Sigmoid colon (tissue), 4 donors: ENCODE measurements around the gene YIPF1.

Experiments used
- CTCF ChIP-seq, 4 experiments: fragments of 450-650 bp in 3 of 4; fragments of 200-600 bp in 1 of 4; IDR thresholded peaks; one replicate each; pipeline ENCODE4 v1.5.1; 2016 to 2019; ENCODE audit warnings: antibody characterized with exemption in 4 of 4, mild to moderate bottlenecking in 3 of 4, moderate library complexity in 2 of 4
- EP300 ChIP-seq, 4 donors: sonication (generic); formaldehyde crosslinking; IDR thresholded peaks; one replicate each; pipeline ENCODE4 v1.6.1; 2017; ENCODE audit warnings: antibody characterized with exemption in 4 of 4
- POLR2A ChIP-seq, 2 donors: fragments of 450-650 bp; IDR thresholded peaks; one replicate each; pipeline ENCODE4 v1.6.1; 2016; ENCODE audit warnings: antibody characterized with exemption in 2 of 2, mild to moderate bottlenecking in 2 of 2, moderate library complexity in 2 of 2
- POLR2AphosphoS5 ChIP-seq, 4 donors: sonication (generic); formaldehyde crosslinking; IDR thresholded peaks; one replicate each; pipeline ENCODE4 v1.6.1; 2017; ENCODE audit warnings: antibody characterized with exemption in 4 of 4

GRCh38 chr1:53896635-53897229 is 7.1 kb upstream of the YIPF1 start:
- TF ChIP-seq CTCF (IDR thresholded peaks at IDR 0.05): no peak
- no peak for TF ChIP-seq POLR2AphosphoS5 (IDR thresholded peaks at IDR 0.05)
- no peak for TF ChIP-seq EP300 (IDR thresholded peaks at IDR 0.05)
- no peak for TF ChIP-seq POLR2A (IDR thresholded peaks at IDR 0.05)
